Measurements from ENCODE around the gene CSRNP2. TPM values are rescaled to one million over a fixed set of nuclear protein-coding genes. Genes with fewer than 3 reads are reported as not detected.

Gene CSRNP2
- total and polyA plus RNA-seq, 2 of the 13 experiments (the other 11 are each of a cell fraction or from before 2014, with no cell fraction given), result 4.8 to 7.3 TPM

DNA sequence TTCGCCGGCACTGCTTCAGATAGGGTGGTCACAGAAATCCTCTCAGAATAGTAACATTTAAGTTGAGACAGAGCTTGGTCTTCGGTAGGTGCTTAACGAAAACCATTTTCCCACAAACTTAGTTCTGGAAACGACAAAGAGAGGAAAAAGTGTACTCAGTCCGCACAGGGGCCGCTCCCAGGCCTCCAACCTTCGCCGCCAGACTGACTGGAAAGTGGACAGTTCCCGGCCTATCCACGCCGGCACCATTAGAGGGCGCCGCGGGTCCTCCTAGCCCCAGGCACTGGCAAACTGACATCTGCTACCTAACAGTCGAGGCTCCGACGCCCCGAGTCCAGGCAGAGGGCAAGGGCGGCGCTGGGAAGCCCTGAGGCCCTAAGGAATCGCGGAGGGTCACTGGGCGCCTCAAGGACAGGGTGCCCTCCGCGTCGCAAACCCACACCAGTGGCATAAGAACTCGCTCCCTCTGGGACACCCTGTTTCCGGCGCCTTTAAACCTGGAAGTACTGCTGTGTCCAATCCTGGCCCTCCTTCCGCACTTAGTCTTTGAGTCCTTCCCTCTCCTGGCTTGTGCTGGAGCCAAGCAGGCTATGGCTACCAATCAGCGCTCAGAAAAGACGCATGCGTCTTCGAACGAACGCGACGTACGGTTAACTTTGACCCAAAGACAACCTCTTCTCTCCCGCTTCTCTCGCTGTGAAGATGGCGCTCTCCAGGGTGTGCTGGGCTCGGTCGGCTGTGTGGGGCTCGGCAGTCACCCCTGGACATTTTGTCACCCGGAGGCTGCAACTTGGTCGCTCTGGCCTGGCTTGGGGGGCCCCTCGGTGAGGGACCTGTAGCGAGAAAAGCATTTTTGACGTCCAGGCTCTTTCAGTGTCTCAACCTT, 35.5 kb downstream of the CSRNP2 start, which contains the start of gene LETMD1 (continued):
- TF ChIP-seq NFE2L1 (CRISPR knock-in tag; IDR thresholded peaks at IDR 0.05; ENCODE audit: borderline replicate concordance), result no peak
- TF ChIP-seq FIP1L1 (IDR thresholded peaks at IDR 0.05; ENCODE audit: borderline replicate concordance, insufficient read depth, low read depth, low read length), result no peak
- 0 out of 2 replicates have a peak, but pooled peaks have one; percentile 10 for TF ChIP-seq ZNF343 (CRISPR knock-in tag; IDR thresholded peaks at IDR 0.05)
- no peak for TF ChIP-seq ZNF740 (CRISPR knock-in tag; IDR thresholded peaks at IDR 0.05)
- TF ChIP-seq ATAD3A (CRISPR knock-in tag; IDR thresholded peaks at IDR 0.05), result peak; percentile 41; the same call in 1 of the 2 replicates
- no peak for TF ChIP-seq SRF (IDR thresholded peaks at IDR 0.05; ENCODE audit: low read depth, low read length)
- peak; percentile 63; the same call in 1 of the 2 replicates for TF ChIP-seq ZBTB7B (CRISPR knock-in tag; IDR thresholded peaks at IDR 0.05)
- peak; percentile 58; the same call in 1 of the 2 replicates for TF ChIP-seq HIVEP1 (CRISPR knock-in tag; IDR thresholded peaks at IDR 0.05)
- peak; percentile 90 for TF ChIP-seq ELF4 (CRISPR knock-in tag; IDR thresholded peaks at IDR 0.05; ENCODE audit: borderline replicate concordance)
- peak; percentile 70; the same call in 1 of the 2 replicates for TF ChIP-seq ETV5 (CRISPR knock-in tag; IDR thresholded peaks at IDR 0.05; ENCODE audit: borderline replicate concordance)
- TF ChIP-seq ZNF329 (CRISPR knock-in tag; IDR thresholded peaks at IDR 0.05; ENCODE audit: low read depth), result no peak
- no peak for TF ChIP-seq CHD2 (IDR thresholded peaks at IDR 0.05; ENCODE audit: low read depth, low read length)
- peak; percentile 73 for TF ChIP-seq MAX (IDR thresholded peaks at IDR 0.05)
- no peak for TF ChIP-seq FLYWCH1 (CRISPR knock-in tag; IDR thresholded peaks at IDR 0.05)
- TF ChIP-seq ZNF703 (CRISPR knock-in tag; IDR thresholded peaks at IDR 0.05; ENCODE audit: borderline replicate concordance), result no peak
- TF ChIP-seq ZBTB14 (CRISPR knock-in tag; IDR thresholded peaks at IDR 0.05), result 0 out of 2 replicates have a peak, but pooled peaks have one; percentile 24
- TF ChIP-seq SNAI1 (CRISPR knock-in tag; IDR thresholded peaks at IDR 0.05; ENCODE audit: borderline replicate concordance), result peak; percentile 92
- no peak for TF ChIP-seq ZBTB8A (CRISPR knock-in tag; IDR thresholded peaks at IDR 0.05; ENCODE audit: borderline replicate concordance, low read depth)
- peak; percentile 56 for TF ChIP-seq MED8 (CRISPR knock-in tag; IDR thresholded peaks at IDR 0.05; ENCODE audit: insufficient replicate concordance)
- no peak for TF ChIP-seq ZNF235 (CRISPR knock-in tag; IDR thresholded peaks at IDR 0.05; ENCODE audit: borderline replicate concordance)
- TF ChIP-seq ZNF790 (CRISPR knock-in tag; IDR thresholded peaks at IDR 0.05; ENCODE audit: borderline replicate concordance), result peak; percentile 82; the same call in 1 of the 2 replicates
- TF ChIP-seq ZNF282 (IDR thresholded peaks at IDR 0.05; ENCODE audit: partially characterized antibody), result no peak
- no peak for TF ChIP-seq CCDC6 (CRISPR knock-in tag; IDR thresholded peaks at IDR 0.05)
- peak; percentile 77 for TF ChIP-seq SPEN (CRISPR knock-in tag; IDR thresholded peaks at IDR 0.05; ENCODE audit: low read depth)
- no peak for TF ChIP-seq HNRNPUL1 (IDR thresholded peaks at IDR 0.05; ENCODE audit: low read depth, low read length)
- TF ChIP-seq ZMYM3 (CRISPR knock-in tag; IDR thresholded peaks at IDR 0.05), result 0 out of 2 replicates have a peak, but pooled peaks have one; percentile 6

Data from HepG2 (cell line).